ENCODE data around the gene ATRAID. TPM values are rescaled to one million over a fixed set of nuclear protein-coding genes. Genes with fewer than 3 reads are reported as not detected.

ATRAID gene
- total RNA-seq, 1 donor from 2014 or later: 284 TPM

DNA sequence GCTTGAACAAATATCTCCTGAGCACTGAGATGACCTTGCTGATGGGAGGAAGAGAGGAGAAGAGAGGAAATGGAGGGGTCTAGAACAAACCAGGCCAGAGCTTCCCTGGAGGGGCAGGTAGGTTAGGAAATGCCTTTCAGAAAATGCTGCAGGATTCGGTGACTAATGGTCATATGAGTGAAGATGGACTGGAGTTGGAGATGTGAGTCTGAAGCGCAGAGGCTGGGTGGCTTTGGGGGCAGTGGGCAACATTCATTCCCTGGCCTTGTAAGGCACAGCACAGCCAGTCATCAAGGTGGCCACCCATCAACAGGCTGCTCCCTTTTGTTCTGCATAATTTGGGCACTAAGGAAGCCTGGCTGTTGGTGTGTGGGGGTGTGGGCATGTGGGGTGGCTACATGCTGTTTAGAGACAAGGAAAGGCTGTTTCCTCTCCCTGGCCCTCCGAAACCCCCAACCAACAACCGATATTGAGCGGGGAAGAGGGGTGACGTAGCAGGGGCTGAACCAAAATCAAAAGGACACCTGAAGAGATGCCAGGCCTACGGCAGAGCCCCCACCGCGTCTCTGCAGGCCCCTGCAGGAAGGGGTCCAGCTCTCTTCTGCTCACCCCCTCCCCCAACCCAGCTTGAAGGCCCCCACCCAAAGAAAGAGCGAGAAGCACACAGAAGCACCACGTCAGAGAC is 49.5 kb downstream of the ATRAID start:
- no peak for DNase-seq (ENCODE audit: low spot score in 2 of 2)
- Histone ChIP-seq H3K4me3 (peak overlapping the region; percentile 59 to 67), H3K27ac (no peak overlapping the region), H3K27me3 (peaks cover 19% of the 10 kb centered on the region), H3K4me1 (peaks cover 9 to 29% of the 10 kb centered on the region in 2 donors), H3K36me3 (no peaks in the 10 kb centered on the region), H3K9me3 (no peaks in the 10 kb centered on the region)
- intact Hi-C loops (cut with DNase I): no loop called here
- TF ChIP-seq, protein P1, sequence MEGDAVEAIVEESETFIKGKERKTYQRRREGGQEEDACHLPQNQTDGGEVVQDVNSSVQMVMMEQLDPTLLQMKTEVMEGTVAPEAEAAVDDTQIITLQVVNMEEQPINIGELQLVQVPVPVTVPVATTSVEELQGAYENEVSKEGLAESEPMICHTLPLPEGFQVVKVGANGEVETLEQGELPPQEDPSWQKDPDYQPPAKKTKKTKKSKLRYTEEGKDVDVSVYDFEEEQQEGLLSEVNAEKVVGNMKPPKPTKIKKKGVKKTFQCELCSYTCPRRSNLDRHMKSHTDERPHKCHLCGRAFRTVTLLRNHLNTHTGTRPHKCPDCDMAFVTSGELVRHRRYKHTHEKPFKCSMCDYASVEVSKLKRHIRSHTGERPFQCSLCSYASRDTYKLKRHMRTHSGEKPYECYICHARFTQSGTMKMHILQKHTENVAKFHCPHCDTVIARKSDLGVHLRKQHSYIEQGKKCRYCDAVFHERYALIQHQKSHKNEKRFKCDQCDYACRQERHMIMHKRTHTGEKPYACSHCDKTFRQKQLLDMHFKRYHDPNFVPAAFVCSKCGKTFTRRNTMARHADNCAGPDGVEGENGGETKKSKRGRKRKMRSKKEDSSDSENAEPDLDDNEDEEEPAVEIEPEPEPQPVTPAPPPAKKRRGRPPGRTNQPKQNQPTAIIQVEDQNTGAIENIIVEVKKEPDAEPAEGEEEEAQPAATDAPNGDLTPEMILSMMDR (IDR thresholded peaks at IDR 0.05): no peak

DNA sequence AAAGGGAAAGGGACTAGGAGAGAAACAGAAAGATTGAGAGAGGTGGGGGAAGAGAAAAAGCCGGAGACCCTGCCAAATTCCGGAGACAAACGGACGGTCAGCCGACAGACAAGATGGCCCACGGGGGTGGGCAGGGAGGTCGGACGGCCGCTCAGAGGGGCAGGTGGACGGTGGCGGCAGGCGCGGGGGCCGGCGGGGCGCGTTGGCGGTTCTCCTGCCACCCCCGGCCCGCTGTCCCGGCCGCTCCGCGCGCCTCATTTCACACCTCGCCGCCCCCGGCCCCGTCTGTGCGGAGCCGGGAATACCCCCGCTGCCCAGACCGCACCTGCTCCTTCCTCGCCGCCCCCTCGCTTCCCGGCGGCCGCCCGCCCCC is 50.1 kb downstream of the ATRAID start:
- TF ChIP-seq, protein P1 (IDR thresholded peaks at IDR 0.05): no peak
- H3K27ac ChIP-seq: no peak overlapping the region
- H3K27me3 ChIP-seq: peaks cover 19% of the 10 kb centered on the region
- peak overlapping the region; percentile 59 to 67 for H3K4me3 ChIP-seq
- H3K4me1 ChIP-seq: peaks cover 9 to 29% of the 10 kb centered on the region in 2 donors
- H3K9me3 ChIP-seq: no peaks in the 10 kb centered on the region
- no peak for DNase-seq (ENCODE audit: low spot score in 2 of 2)
- intact Hi-C loops (cut with DNase I): no loop called here
- no peaks in the 10 kb centered on the region for H3K36me3 ChIP-seq

DNA sequence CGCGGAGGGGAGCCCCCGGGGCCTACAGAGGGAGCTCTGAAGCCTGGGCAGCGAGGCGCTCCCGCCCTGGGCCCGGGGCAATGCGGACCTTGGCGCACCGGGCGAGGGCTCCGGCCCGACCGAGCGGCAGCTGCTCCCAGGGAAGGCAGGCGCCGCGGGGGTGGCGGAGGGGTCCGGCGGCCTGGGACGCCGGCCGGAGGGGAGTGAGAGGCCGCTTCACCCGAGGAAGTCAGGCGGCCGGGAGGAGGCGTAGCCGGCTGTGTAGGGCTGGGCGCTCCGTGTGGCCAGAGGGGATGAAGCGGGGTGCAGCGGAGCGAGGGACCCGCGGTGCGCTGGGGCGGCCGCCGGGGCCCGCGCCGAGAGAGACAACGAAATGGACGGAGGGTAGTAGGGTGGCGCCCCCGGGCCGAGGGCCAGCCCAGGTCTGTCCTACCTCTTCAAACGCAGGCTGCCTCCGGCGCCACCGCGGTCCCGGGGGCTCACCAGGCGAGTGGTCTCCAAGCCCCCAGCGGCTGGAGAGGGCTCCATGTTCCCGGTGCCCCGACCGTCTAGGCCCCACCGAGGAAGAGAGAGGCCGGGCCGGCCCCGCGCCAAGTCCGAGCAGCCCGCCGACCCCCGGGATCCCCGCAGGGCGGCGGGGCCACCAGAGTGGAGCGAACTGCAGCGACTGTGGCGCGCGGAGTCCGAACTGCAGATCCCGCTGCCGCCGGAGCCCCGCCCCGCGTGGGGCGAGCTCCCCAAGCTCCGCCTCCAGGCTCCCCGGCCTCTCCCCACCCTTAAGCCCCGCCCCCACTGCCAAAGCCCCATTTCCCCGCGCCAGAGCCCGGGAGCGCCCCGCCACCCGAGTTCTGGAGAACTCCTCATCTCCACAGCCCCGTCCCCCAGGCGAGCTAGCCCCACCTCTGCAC is 50.8 kb downstream of the ATRAID start, which contains the start of gene SLC30A3:
Gene SLC30A3, minus strand, starts transcription at position 669 of the 908 bp plus-strand sequence. Its CDS starts 141 bp downstream, at position 528.
- intact Hi-C loops (cut with DNase I): no loop called here
- peaks cover 19% of the 10 kb centered on the region for H3K27me3 ChIP-seq

DNA sequence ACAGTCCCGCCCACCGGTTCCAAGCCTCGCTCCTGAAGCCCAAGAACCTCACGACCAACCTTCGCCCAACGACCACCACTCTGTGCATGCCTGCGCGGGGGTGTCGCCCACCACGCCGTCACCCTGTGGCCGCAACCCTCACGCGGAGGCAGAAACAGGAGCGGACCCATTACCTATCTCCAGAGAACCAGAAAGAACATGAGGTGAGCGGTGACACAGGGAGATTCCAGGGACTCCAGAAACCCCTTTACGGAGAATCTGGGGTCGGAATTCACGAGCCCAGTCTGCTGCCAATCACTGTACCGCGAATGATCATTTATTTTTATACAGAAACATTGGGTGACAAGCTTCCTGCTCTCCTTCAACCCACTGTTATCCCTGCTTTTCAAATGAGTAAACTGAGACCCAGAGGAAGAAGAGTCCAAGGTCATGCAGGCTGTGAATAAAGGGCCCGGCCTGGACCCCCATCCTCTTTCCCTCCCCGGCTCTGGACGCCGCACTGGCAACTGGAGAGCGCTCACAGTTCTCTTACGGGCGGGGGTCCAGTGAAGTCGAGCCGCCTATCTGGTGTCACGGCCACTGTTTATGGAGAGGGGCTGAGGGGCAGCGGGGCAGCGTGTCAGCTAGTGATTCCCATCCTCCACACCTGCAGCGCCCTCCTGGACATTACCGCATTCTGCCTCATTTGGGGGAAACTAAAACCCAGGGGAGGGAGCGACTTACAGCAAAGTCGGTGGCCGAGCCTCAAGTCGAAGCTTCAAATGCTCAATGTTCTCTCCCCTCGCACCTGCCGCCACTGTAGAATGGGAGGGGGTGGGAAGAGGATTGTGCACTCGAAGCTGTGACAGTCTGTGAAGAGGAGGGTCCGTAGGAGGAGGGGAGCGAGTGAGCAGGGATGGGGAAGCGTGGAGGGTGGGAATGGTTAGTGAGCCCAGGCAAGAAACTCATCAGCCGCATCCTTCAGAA is 51.7 kb downstream of the ATRAID start:
- Histone ChIP-seq H3K27me3 (peaks cover 19% of the 10 kb centered on the region), H3K27ac (no peak overlapping the region), H3K4me1 (peaks cover 9 to 29% of the 10 kb centered on the region in 2 donors), H3K36me3 (no peaks in the 10 kb centered on the region), H3K4me3 (peak overlapping the region; percentile 59 to 67), H3K9me3 (no peaks in the 10 kb centered on the region)
- intact Hi-C loops (cut with DNase I): no loop called here
- TF ChIP-seq, protein P1 (IDR thresholded peaks at IDR 0.05): no peak
- no peak for DNase-seq (ENCODE audit: low spot score in 2 of 2)

More for the DNA sequence above, 50.8 kb downstream of the ATRAID start, which contains the start of gene SLC30A3:
- no peaks in the 10 kb centered on the region for H3K36me3 ChIP-seq
- peak in 1 of 2 donors; percentile 69 for DNase-seq (ENCODE audit: low spot score in 2 of 2)
- H3K27ac ChIP-seq: no peak within 1 kb of the TSS
- peaks cover 9 to 29% of the 10 kb centered on the region in 2 donors for H3K4me1 ChIP-seq
- TF ChIP-seq, protein P1 (IDR thresholded peaks at IDR 0.05): no peak
- H3K4me3 ChIP-seq: peak within 1 kb of the TSS; percentile 59 to 67
- no peaks in the 10 kb centered on the region for H3K9me3 ChIP-seq

DNA sequence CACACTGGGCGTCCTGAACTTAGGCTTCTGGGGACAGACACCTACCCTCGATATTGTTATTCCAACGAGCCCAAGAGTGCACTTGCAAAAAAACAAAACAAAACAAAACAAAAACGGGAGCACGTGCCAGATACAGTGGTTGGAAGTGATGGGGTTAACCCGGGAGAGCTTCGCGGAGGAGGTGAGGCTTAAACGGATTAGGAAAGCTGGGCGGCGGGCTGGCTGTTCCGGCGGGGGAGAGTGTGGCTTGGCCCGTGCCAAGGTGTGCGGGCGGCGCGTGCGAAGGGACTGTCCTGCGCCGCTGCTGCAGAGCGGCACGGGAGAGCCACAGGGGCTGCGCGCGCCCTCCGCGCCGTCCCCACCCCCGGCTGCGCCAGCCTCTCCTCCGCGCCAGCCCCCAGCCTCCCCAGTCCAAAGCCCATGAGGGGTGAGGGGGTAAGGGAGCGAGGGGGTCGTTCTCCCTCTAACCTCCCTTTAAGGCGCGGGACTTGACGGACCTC is 52.5 kb downstream of the ATRAID start:
- H3K9me3 ChIP-seq: no peaks in the 10 kb centered on the region
- H3K4me3 ChIP-seq: peak overlapping the region; percentile 43 to 67
- peaks cover 9 to 29% of the 10 kb centered on the region in 2 donors for H3K4me1 ChIP-seq
- TF ChIP-seq, protein P1 (IDR thresholded peaks at IDR 0.05): no peak
- intact Hi-C loops (cut with DNase I): no loop called here
- no peak for DNase-seq (ENCODE audit: low spot score in 2 of 2)
- H3K27me3 ChIP-seq: peaks cover 19% of the 10 kb centered on the region
- no peaks in the 10 kb centered on the region for H3K36me3 ChIP-seq
- no peak overlapping the region for H3K27ac ChIP-seq

Data from ascending aorta (tissue), 2 donors.